HCEC 1CT (cell line): Measurements from ENCODE around the gene NCOA1.
"Not testable (repeated sequence)": the region's sequence is repeated elsewhere in the genome, so short reads cannot be mapped to it uniquely, and the experiment has no call there.

Experiments
- DNase-seq: peaks from one replicate; pipeline ENCODE4 v3.0.0-alpha.2; 2017

NCOA1 gene

DNA sequence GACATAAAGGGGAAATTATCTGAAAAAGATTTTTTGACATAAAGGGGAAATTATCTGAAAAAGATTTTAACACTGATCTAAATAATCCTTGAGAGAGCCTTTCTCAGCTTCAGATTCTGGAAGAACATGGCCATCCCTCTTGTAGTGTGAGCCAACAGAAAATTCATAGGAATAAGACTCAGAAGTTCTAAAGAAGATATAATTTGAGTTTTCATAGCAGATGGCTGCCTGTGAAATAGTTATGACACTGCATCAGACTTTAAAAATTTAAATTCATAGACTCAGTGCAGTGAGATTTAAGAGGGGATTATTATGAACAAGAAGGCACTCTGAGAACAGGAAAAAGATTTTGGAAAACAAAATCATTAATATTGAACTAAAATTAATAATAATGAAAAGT, 50.6 kb downstream of the NCOA1 start:
- DNase-seq = no peak

DNA sequence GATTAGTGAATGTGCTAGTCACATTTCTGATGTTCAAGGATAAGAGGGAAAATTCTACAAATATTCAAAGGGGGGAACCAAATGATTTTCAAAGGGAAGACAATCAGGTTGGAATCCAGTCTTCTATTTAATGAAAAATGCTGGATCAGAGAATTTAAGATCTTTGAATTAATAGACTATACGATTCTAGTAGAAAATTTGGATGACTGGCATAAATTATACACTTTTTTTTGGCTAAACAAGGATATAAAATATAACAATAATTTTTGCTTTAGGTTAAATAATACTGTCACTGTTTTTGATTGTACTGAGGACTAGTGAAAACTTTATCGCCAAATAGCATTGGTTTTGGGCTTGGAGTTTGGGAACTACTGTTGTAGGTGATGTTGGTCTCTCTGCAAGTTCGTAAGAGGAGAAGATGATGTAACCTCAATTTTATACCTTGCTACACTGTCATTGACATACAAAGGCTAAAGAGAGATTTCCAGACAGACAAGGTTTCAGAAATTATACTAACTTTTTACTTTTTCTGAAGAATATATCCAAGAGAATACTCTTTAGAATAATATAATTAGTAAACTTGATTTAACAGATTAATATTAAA, 51.3 kb downstream of the NCOA1 start:
- no peak for DNase-seq

DNA sequence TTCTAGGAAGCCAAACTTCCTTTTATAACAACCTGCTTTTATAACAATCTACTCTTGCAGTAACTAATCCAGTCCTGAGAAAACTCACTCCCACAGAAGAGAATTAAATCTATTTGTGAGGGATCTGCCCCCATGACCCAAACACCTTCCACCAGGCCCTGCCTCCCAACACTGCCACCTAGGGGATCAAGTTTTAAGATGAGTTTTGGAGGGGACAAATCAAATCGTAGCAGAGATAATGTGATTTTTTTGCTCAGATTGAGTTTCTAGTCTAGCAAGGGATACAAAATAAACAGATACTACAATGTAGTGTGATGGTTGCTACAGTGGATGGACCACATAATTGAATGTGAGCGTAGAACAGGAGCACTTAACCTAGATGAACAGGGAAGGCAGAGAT, 52.2 kb downstream of the NCOA1 start:
- no peak for DNase-seq

DNA sequence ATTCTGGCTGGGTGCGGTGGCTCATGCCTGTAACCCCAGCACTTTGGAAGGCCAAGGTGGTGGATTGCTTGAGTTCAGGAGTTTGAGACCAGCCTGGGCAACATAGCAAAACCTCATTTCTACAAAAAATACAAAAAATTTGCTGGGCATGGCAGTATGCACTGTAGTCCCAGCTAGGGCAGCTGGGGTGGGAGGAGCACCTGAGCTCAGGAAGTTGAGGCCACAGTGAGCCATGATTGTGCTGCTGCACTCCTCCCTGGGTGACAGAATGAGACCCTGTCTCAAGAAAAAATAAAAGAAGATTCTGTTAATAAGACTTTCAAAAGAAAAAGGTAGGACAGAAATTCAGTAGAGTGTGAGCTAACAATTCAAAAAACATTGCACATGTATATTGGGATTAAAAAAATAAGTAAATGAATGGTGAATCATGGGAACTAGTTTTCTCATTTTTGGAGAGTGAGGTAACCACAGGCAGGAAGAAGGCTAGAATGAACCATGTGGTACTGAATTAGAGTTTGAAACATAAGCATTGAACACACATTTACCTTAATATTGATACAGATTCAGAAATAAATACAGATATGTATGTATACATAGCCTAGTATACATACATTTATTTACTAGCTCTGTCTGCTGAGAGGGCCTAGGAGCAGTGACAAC, 53.5 kb downstream of the NCOA1 start:
- no peak for DNase-seq

DNA sequence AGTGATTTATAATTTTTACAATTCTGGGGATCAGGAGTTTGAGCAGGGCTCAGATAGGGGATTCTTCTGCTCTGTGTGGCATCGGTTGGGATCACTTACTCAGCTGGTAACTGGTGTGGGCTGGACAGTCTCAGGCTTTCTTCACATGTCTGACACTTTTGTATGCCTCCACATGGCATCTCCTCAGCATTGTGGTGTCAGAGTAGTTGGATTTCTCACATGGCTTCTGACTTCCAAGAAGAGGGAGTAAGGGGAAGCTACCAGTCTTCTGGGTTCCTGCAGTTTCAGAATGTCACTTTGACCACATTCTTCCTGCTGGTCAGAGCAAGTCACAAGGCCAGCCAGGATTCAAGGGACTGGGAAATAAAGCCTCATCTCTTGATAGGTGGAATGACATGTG, 55.6 kb downstream of the NCOA1 start:
- DNase-seq = no peak

DNA sequence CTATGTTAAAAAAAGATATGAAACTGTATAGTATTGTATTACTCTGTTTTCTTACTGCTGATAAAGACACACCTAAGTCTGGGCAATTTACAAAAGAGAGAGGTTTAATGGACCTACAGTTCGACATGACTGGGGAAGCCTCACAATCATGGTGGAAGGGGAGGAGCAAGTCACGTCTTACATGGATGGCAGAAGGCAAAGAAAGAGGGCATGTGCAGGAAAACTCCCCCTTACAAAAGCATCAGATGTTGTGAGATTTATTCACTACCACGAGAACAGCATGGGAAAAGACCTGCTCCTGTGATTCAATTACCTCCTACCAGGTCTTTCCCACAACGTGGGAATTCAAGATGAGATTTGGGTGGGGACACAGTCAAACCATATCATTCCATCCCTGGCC, 57.0 kb downstream of the NCOA1 start:
- DNase-seq = no peak

DNA sequence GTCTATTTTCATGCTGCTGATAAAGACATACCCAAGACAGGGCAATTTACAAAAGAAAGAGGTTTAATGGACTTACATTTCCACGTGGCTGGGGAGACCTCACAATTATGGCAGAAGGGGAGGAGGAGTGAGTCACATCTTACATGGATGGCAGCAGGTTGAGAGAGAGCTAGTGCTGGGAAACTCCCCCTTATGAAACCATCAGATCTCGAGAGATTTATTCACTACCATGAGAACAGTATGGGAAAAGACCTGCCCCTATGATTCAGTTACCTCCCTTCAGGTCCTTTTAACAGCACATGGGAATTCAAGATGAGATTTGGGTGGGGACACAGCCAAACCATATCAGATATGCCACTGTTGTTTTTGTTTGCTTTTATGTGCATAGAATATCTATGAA, 59.2 kb downstream of the NCOA1 start:
- not testable (repeated sequence) for DNase-seq

DNA sequence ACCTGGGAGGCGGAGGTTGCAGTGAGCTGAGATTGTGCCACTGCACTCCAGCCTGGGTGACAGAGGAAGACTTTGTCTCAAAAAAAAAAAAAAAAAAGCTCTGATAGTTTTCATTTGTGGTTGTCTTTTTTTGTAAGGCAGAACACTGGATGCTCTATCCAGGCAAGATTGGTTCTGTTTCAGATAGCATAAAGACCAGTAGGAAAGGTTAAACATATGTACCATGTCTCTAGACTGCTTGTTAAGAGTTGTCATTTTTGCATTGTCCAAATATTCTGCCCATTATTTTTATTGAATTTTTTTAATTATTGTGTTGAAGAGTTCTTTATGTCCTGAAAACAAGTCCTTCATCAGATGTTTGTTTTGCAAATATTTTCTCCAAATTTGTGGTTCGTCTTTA, 60.0 kb downstream of the NCOA1 start:
- DNase-seq = no peak

DNA sequence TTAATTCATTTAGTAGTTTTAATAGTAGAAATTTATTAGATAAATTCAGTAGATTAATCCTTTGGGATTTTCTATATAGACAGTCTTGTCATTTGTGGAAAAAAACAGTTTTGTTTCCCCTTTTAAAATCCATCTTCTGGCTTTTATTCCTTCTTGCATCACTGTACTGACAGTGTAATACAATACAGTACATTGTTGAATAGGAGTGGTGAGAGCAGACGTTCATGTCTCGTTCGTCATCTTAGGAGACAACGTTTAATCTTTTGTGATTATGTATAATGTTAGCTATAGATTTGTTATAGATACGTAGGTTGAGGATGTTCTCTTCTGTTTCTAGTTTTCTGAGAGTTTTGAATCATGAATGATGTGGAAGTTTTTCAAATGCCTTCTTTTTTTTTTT, 61.8 kb downstream of the NCOA1 start:
- DNase-seq = no peak

DNA sequence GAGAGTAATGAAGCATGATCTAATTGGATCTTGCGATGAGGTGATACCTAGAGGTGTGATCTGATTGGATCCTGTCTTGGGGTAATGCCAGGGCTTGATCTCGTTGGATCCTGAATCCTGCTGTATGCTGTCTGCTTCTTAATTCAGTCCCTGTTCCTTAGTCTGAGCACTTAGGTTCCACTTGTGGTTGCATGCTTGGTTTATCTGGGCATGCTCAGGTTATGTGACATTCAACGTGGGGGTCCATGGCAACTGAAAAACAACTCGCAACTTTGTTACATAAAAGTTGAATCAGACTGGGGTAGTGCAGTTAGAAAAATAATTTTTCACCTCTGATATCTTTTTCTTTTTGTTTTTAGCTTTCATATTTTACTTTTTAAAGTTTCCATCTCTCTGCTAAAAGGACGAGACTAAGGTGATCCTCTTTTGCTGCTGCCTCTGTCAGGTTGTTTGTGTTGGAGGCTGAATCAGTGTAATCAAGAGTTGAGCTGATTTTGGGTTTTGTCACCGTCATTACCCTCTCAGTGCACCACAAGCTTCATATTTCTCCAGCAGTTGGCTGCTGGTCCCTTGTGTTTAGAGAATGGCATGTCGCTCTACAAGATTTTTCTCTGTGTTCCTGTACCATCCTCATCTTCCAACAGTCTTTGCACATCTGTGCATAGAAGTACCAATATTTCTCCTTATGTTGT, 67.9 kb downstream of the NCOA1 start:
- no peak for DNase-seq

DNA sequence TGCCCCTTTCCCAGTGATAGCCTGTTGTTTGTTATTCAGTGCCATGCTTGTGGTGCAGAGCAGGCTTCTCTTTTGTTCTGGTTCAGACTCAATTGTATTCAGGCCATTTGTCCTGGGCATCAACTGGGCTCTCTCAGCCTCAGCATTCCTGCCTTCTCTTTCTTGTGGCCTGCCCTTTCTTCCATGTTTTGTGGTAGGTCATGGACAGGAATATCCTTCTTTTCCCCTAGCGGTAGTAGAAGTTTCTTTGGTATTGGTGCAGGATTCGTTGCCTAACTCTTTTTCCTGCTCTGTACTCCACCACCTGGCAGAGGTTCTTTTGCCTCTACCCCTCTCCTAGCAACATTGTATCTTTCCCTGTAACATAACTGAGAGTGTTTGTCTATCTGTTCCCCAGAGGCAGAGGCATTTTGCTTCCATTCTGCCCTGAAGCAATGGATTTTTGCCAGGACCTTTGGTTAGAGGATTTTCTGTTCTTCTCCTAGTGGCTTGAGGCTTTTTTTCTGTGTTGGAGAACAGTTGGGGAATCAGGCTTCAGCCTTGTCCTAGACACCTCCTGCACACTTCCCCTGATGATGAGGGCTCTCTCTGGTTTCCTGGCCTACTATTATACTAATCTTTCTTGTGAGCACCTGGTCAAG, 68.5 kb downstream of the NCOA1 start:
- no peak for DNase-seq

DNA sequence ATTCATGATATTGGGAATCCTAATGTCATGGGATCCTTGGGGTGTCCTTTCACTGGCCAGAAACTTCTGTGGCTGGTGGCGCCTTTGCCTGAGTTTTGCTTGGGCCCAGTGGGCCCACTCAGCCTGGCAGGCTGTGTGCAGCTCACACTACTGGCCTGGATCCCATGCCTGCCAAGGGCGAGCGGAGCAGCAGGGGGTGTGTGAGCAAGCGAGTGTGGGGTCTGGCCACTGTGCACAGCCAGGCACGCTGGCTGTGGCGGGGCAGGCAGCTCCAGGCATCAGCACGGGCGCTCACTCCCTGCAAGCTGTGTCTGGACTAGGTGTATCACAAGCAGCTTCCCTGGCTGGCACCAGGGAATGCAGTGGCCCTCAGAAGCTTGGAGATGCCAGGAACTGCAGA, 74.5 kb downstream of the NCOA1 start:
- DNase-seq = no peak

DNA sequence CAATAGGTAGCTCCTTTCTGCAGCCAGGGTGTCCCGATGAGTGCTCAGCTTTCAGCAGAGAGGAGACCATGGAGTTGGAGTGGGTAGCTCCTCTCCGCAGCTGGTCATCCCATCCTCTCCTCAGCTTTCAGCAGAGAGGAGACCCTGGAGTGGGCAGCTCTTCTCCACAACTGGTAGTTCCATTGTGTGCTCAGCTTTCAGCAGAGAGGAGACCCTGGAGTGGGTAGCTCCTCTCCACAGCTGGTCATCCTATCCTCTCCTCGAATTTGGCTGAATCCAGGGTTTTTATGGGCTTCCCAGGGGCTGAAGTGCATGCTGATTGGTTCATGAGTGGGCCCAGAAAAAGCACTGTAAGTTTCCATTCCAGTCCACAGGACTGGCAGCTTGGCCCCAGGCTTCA, 75.2 kb downstream of the NCOA1 start:
- no peak for DNase-seq

DNA sequence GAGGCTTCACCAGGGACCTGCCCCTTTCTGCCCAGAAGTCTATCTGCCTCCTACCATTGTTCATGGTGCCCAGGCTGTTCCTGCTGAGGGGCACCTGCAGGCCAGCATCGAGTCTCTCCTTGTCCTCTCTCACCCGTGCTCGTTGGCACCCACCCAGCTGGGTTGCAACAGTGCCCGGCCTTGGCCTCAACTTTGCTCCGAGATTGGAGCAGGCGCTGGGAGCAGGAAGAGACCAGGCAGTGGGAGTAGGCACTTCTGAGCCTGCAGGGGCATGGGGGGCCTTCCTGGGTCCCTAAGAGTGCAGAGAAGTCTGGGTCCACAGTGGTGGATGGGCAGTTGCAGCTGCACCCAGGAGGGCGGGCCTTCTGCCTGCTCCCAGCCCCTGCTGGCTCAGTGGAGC, 75.6 kb downstream of the NCOA1 start:
- no peak for DNase-seq

DNA sequence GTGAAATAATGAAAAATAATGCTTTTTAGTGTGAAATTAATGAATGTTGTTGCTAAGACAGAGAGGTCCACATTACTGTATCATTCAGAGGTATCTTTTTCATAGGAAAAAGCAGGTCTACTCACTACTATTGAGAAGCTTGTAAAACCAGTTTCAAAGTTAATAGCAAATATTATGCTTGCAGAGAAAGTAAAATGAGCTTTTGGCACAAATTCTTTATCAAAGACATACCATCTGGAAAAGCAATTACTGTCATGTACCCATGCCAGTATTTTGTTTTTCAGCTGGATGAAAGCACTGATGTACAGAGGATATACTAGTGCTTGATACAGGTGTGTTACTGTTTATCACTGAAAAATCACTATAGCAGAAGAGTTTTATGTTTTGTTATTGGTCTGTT, 77.5 kb downstream of the NCOA1 start:
- DNase-seq = no peak

DNA sequence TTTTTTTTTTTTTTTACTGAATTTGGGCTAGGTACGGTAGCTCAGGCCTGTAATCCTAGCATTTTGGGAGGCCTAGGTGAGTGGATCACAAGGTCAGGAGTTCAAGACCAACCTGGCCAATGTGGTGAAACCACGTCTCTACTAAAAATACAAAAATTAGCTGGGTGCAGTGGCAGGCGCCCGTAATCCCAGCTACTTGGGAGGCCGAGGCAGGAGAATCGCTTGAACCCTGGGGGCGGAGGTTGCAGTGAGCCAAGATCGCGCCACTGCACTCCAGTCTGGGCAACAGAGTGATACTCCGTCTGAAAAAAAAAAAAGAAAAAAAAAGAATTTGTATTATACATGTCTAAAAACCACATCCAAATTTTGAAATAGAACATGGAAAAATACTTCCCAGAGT, 78.5 kb downstream of the NCOA1 start:
- not testable (repeated sequence) for DNase-seq

DNA sequence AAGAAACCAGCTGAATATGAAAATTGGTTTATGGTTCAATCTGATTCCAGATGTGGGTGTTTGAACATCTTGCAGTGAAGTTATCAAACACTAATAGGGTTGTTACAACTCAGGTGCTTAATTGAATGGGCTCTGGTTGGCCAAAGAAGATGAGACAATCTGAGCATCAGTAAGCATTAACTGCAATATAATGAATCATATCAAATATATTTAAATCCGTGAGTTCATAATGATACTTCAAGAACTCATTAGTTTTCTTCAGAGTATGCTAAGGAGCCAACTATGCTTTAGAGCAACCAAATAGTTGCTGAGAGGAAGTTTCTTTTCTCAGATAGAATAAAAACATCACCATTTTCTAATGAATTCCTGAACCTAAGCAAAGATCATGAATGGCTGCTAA, 79.2 kb downstream of the NCOA1 start:
- no peak for DNase-seq

DNA sequence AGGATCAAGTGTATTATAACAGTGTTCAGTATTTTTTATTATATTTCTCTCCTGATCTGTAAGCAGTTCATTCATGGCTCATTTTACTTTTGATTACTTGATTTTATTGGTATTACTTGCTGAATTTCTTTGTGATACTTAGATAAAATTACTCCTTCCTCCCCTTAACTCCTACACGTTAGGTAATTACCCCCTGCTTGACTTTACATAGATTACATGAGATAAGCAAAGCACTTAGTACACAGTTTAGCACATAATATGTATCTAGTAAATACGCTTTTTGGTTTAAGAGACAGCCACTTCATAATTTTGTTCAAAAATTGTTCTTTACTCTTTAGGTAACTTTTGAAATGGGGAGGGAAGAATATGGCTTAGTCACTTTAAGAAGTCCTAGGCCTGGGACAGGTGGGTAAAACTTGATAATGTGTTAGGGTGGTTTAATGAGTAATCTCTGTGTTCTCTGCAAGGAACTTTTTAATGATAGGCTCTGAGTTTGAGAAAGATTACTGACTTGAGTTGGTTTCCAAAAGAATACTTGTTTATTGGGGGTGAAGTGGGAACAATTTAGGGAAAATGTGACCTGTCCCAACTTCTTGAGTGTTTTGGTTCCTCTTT, 80.9 kb downstream of the NCOA1 start:
- no peak for DNase-seq

DNA sequence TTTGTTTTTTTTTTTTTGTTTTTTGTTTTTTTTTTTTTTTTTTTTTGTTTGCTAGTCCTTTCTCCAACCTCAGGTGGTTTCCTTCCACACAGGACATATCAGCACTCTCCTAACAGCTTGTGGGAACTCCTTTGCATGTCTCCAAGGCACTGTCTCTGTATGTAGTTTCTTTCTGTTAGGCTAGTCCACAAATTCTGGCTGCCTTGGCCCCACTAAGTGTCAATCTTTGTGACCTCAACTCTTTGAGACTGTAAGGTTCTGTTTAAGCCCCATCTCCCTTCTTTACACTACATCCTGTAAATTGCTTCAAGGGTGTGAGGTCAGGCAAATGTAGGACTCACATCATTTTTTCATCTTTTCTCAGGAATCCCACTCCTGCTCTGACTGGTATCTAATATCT, 85.1 kb downstream of the NCOA1 start:
- DNase-seq = no peak

DNA sequence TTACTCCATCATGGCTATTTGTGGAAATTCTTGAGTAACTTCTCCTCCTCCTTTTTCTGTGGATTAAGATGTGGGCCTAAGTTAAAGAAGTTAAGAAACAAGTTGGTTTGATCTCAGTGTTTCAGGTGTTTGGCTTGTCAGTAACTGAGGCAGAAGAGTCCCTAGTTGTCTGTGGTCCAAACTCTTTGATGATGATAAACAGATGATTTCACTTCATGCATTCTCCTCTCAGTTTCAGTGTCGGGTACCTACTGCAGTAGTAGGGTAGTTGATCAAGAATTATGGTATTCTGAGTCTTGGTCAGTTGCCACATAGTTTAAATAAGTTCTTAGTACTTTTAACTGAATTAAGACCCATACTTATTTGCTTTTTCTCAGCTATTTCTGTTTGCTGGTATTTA, 85.6 kb downstream of the NCOA1 start:
- no peak for DNase-seq

DNA sequence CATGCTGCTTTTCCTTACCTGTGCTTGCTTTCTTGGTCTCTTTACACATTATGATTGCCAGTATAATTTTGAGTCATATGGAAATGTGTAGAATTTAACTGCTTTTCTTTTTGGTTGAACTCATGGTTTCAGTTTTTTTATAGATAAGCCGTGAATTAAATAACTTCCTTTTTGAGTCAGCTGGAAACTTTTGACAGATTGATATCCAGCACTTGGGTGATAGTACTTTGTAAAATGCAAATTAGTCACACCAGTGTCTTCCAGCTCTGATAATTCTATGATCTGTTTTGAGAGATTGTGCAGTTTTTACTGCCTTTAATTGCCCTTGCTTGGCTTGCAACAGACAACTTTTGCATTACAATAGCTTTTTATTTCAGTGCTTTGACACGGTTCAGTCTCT, 86.4 kb downstream of the NCOA1 start:
- DNase-seq = no peak

DNA sequence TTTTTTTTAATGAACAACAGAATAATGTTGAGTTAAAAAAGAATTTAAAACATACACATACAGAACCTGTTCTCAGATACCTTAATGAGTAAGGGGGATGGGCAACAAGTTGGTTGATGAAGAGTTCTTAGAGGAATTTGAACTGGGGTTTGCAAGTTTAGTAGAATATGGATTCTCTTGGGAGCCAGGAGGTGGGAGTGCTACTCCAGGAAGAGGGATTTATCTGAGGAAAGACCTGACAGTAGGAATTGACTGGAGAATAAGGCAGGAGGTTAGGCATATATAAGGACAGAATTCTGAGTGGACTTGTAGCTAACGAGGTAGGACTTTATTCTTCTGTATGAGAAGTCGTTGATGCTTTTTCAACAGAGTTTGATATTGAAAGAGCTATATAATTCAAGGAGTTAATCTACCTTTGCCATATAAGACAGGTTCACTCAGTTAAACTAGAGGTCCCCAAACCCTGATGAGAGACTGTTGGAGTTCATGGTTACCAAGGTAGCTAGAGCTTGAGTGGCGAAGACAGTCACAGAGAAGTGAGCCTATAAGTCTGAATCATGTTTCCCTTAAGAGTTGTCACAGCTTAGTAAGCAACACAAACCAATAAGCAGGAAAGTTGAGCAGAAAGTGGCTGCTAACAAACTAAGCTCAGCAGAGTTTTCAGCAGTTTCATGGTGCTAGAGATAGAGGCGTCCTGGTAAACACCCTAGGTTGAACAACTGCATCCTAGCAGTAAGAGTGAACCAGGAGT, 88.2 kb downstream of the NCOA1 start:
- no peak for DNase-seq

DNA sequence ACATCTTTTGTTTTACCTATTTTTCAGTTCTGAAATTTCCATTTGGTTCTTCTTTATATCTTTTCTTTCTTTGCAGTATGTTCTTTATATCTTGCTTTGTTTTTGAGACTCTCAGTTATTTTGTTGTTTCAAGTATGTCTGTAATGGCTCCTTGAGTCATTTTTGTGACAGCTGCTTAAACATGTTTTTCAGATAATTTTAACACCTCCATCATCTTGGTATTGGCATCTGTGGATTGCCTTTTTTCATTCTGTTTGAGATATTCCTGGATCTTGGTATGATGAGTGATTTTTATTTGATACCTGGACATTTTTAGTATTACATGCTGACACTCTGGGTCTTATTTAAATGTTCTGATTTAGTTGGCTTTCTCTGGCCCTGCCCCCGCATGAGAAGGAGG, 89.5 kb downstream of the NCOA1 start:
- no peak for DNase-seq
